Measurements from ENCODE around the gene ATRN. TPM values are rescaled to one million over a fixed set of nuclear protein-coding genes. Genes with fewer than 3 reads are reported as not detected.

Gene ATRN
- total RNA-seq, 1 donor from 2014 or later, result 30.6 TPM

DNA sequence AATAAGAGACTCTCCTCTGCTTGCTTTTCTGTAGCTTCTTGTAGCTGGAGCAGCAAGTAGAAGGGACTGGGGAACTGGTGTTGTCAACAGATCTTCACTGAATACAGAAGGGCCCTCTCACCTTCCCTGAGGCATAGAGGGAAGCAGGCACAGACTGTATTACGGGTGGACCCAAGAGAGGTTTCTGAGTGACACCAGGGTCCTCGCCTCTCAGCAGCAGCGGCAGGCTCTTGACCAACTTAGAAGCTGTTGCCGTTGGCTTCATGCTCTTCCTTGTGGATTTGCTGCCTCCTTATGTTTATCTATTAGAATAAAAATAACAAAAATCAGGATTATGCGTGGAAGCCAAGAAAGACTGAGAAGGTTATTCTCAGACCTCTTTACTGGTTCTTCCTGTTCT, 160.7 kb downstream of the ATRN start:
- Histone ChIP-seq H3K4me3 (ENCODE audit: low read depth, low read length) (no peak overlapping the region), H3K27me3 (ENCODE audit: control insufficient read depth, insufficient read depth, low read length) (no peaks in the 10 kb centered on the region), H3K36me3 (ENCODE audit: control insufficient read depth, insufficient read depth, low read length) (no peaks in the 10 kb centered on the region)
- no peak for DNase-seq (ENCODE audit: low read depth)
- TF ChIP-seq, protein P1, sequence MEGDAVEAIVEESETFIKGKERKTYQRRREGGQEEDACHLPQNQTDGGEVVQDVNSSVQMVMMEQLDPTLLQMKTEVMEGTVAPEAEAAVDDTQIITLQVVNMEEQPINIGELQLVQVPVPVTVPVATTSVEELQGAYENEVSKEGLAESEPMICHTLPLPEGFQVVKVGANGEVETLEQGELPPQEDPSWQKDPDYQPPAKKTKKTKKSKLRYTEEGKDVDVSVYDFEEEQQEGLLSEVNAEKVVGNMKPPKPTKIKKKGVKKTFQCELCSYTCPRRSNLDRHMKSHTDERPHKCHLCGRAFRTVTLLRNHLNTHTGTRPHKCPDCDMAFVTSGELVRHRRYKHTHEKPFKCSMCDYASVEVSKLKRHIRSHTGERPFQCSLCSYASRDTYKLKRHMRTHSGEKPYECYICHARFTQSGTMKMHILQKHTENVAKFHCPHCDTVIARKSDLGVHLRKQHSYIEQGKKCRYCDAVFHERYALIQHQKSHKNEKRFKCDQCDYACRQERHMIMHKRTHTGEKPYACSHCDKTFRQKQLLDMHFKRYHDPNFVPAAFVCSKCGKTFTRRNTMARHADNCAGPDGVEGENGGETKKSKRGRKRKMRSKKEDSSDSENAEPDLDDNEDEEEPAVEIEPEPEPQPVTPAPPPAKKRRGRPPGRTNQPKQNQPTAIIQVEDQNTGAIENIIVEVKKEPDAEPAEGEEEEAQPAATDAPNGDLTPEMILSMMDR (IDR thresholded peaks at IDR 0.05; ENCODE audit: insufficient read depth, low read length, poor library complexity, severe bottlenecking), result no peak

DNA sequence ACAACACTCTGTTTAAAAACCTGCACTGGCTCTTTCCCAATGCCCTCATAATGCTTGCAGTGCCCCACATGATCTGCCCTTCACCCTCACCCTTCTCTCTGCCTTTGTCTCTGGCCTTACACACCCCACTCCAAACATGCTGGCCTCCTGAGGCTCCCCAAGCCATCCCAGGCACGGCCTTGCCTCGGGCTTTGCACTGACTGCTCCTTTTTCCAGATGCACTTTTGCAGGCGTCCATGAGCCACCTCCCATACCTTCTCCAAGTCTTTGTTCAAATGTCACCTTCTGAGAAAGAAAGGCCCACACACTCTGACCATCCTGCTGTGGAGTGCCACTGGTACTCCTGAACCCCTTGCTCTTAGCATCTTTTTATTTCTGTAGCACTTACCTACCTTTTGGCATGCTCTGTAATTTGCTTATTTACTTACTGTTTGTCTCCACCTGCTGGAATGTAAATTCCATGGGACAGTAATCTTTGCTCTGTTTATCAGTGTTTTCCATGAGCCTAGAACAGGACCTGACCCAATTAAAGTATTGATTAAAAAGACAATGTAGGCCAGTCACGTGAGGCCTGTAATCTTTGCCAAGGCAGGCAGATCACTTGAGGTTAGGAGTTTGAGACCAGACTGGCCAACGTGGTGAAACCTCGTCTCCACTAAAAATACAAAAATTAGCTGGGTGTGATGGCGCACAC, 161.6 kb downstream of the ATRN start:
- TF ChIP-seq, protein P1 (IDR thresholded peaks at IDR 0.05; ENCODE audit: insufficient read depth, low read length, poor library complexity, severe bottlenecking), result no peak
- H3K36me3 ChIP-seq (ENCODE audit: control insufficient read depth, insufficient read depth, low read length), result no peaks in the 10 kb centered on the region
- no peak for DNase-seq (ENCODE audit: low read depth)
- H3K4me3 ChIP-seq (ENCODE audit: low read depth, low read length), result no peak overlapping the region
- no peaks in the 10 kb centered on the region for H3K27me3 ChIP-seq (ENCODE audit: control insufficient read depth, insufficient read depth, low read length)

DNA sequence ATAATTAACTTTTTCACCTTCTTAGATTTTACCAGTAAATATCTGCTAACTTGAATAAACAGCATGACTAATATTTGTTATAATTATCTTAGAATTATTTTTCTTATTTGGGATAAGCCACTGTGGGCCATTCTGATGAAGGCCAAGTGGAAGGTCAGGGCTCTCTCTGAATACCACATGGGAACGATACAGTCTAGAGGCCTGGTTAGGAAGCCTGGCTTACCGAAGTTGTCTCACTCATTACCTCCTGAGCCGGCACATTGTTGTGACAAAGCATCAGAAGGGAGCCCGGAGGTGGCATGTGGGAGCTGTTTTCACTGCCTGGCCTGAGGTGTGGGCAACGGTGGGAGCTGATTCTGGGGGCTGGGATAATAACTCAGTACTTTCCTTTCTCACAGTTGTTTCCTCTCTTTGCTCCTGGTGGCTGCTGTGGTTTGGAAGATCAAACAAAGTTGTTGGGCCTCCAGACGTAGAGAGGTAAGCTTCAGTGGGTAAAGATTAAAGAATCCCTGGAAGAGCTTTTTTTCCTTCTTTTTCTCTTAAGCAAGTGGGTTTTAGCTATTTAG, 163.2 kb downstream of the ATRN start:
- Histone ChIP-seq H3K4me3 (ENCODE audit: low read depth, low read length) (no peak overlapping the region), H3K36me3 (ENCODE audit: control insufficient read depth, insufficient read depth, low read length) (no peaks in the 10 kb centered on the region), H3K27me3 (ENCODE audit: control insufficient read depth, insufficient read depth, low read length) (no peaks in the 10 kb centered on the region)
- DNase-seq (ENCODE audit: low read depth), result no peak
- TF ChIP-seq, protein P1 (IDR thresholded peaks at IDR 0.05; ENCODE audit: insufficient read depth, low read length, poor library complexity, severe bottlenecking), result no peak

DNA sequence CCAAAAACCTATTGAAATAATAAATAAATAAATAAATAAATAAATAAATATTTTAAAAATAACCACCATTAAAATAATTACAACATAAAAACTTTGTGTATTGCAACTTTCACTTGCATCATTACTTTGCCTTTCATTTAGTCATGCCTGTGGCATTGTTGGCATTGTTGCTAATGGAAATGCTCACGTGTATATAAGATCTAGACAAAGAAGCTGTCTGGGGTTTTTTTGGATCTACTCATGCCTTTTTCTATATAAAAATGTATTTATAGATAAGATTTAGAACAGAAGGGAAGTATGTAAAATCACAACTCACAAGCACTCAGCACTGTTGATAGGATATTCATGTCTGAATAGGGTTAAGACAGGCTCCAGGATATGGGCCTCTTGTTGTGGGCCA, 164.5 kb downstream of the ATRN start:
- Histone ChIP-seq H3K36me3 (ENCODE audit: control insufficient read depth, insufficient read depth, low read length) (no peaks in the 10 kb centered on the region), H3K4me3 (ENCODE audit: low read depth, low read length) (no peak overlapping the region), H3K27me3 (ENCODE audit: control insufficient read depth, insufficient read depth, low read length) (no peaks in the 10 kb centered on the region)
- TF ChIP-seq, protein P1 (IDR thresholded peaks at IDR 0.05; ENCODE audit: insufficient read depth, low read length, poor library complexity, severe bottlenecking), result no peak
- no peak for DNase-seq (ENCODE audit: low read depth)

GRCh38 chr20:3640259-3640658, 169.4 kb downstream of the ATRN start:
- TF ChIP-seq, protein P1 (IDR thresholded peaks at IDR 0.05; ENCODE audit: insufficient read depth, low read length, poor library complexity, severe bottlenecking), result no peak

More at GRCh38 chr20:3640259-3640658, 169.4 kb downstream of the ATRN start:
- no peak overlapping the region for H3K4me3 ChIP-seq (ENCODE audit: low read depth, low read length)
- H3K36me3 ChIP-seq (ENCODE audit: control insufficient read depth, insufficient read depth, low read length), result no peaks in the 10 kb centered on the region
- DNase-seq (ENCODE audit: low read depth), result no peak
- H3K27me3 ChIP-seq (ENCODE audit: control insufficient read depth, insufficient read depth, low read length), result no peaks in the 10 kb centered on the region

Data from kidney epithelial cell (primary cell).